Measurements from ENCODE around the gene TTBK1. TPM values are rescaled to one million over a fixed set of nuclear protein-coding genes. Genes with fewer than 3 reads are reported as not detected.

The TTBK1 gene
- total and polyA plus RNA-seq, 2 donors (not counting 1 experiment from before 2014, with no cell fraction given) = 0.07 TPM; not detected in 1

GRCh38 chr6:43254138-43254817 is 11.0 kb downstream of the TTBK1 start:
- no peaks in the 10 kb centered on the region for H3K9me3 Mint-ChIP-seq (ENCODE audit: insufficient read depth)
- CTCF ChIA-PET = interaction anchor here (1.2 to 2.1 kb wide), 2 partner anchors 9 to 103 kb away, joined by 3 to 6 read pairs; no protein-coding TSS in a partner anchor
- WGBS (ENCODE audit: insufficient coverage) = 94% methylated on average over 14 of the region's 15 CpGs
- H3K79me2 ChIP-seq (ENCODE audit: control insufficient read depth, insufficient read depth, low read length) = no peaks in the 10 kb centered on the region
- H3K4me3 ChIP-seq (ENCODE audit: control extremely low read depth in 1 of 5, extremely low read depth in 1 of 5, insufficient read depth in 1 of 5, low read depth in 2 of 5, low read length in 4 of 5) = no peak overlapping the region
- H3K9ac ChIP-seq (ENCODE audit: low read length) = no peak overlapping the region
- no peak overlapping the region for H3K4me2 ChIP-seq (replicated peaks; ENCODE audit: low read depth, low read length, poor library complexity, severe bottlenecking)
- DNase-seq (no peak), ATAC-seq (ENCODE audit: low read depth) (no peak)
- H4K20me1 ChIP-seq (ENCODE audit: control insufficient read depth, insufficient read depth, low read length, poor library complexity, severe bottlenecking) = no peaks in the 10 kb centered on the region
- peaks cover 6% of the 10 kb centered on the region for H3K4me1 Mint-ChIP-seq
- no peak overlapping the region for H3K27ac Mint-ChIP-seq
- H3K27ac ChIP-seq (ENCODE audit: low read length in 2 of 2) = no peak overlapping the region
- peaks cover 0 to 49% (median 14%) of the 10 kb centered on the region in 4 experiments for H3K27me3 ChIP-seq (replicated peaks in 1 of 4; ENCODE audit: control extremely low read depth in 1 of 4, control insufficient read depth in 3 of 4, insufficient read depth in 4 of 4, low read length in 3 of 4)
- intact Hi-C loops (cut with micrococcal nuclease) = no loop called here
- POLR2A ChIA-PET = no interaction called here
- TF ChIP-seq EZH2 (IDR thresholded peaks at IDR 0.05; ENCODE audit: borderline replicate concordance, insufficient read depth, low read depth, low read length, poor library complexity, severe bottlenecking) = no peak
- TF ChIP-seq CTCF (IDR thresholded peaks at IDR 0.05) = no peak
- no peak overlapping the region for H3K4me3 Mint-ChIP-seq
- peaks cover 0 to 7% (median 0%) of the 10 kb centered on the region in 3 donors for H3K9me3 ChIP-seq (ENCODE audit: control extremely low read depth in 1 of 3, control insufficient read depth in 2 of 3, insufficient read depth in 1 of 3, low read length in 2 of 3)
- H3K27me3 Mint-ChIP-seq = peaks cover 45% of the 10 kb centered on the region
- no peaks in the 10 kb centered on the region for H3K36me3 ChIP-seq (replicated peaks in 1 of 2; ENCODE audit: control extremely low read depth in 1 of 2, control insufficient read depth in 1 of 2, extremely low read depth in 1 of 2, insufficient read depth in 2 of 2, low read length in 1 of 2)
- no peaks in the 10 kb centered on the region for H3K4me1 ChIP-seq (ENCODE audit: control insufficient read depth in 2 of 2, insufficient read depth in 2 of 2, low read length in 2 of 2)
- H2AFZ ChIP-seq (ENCODE audit: insufficient read depth, low read depth, low read length, poor library complexity, severe bottlenecking) = no peak overlapping the region

- Histone ChIP-seq H3K4me1 (ENCODE audit: control insufficient read depth in 2 of 2, insufficient read depth in 2 of 2, low read length in 2 of 2) (no peaks in the 10 kb centered on the region), H3K9ac (ENCODE audit: low read length) (no peak overlapping the region), H3K79me2 (ENCODE audit: control insufficient read depth, insufficient read depth, low read length) (no peaks in the 10 kb centered on the region), H3K36me3 (replicated peaks in 1 of 2; ENCODE audit: control extremely low read depth in 1 of 2, control insufficient read depth in 1 of 2, extremely low read depth in 1 of 2, insufficient read depth in 2 of 2, low read length in 1 of 2) (no peaks in the 10 kb centered on the region), H3K27me3 (replicated peaks in 1 of 4; ENCODE audit: control extremely low read depth in 1 of 4, control insufficient read depth in 3 of 4, insufficient read depth in 4 of 4, low read length in 3 of 4) (peaks cover 0 to 49% (median 14%) of the 10 kb centered on the region in 4 experiments), H2AFZ (ENCODE audit: insufficient read depth, low read depth, low read length, poor library complexity, severe bottlenecking) (no peak overlapping the region), H3K4me2 (replicated peaks; ENCODE audit: low read depth, low read length, poor library complexity, severe bottlenecking) (no peak overlapping the region), H4K20me1 (ENCODE audit: control insufficient read depth, insufficient read depth, low read length, poor library complexity, severe bottlenecking) (no peaks in the 10 kb centered on the region), H3K9me3 (ENCODE audit: control extremely low read depth in 1 of 3, control insufficient read depth in 2 of 3, insufficient read depth in 1 of 3, low read length in 2 of 3) (peaks cover 0 to 7% (median 0%) of the 10 kb centered on the region in 3 donors), H3K4me3 (ENCODE audit: control extremely low read depth in 1 of 5, extremely low read depth in 1 of 5, insufficient read depth in 1 of 5, low read depth in 2 of 5, low read length in 4 of 5) (no peak overlapping the region), H3K27ac (ENCODE audit: low read length in 2 of 2) (no peak overlapping the region)
- ChIA-PET POLR2A (no interaction called here), CTCF (interaction anchor here (1.2 kb wide), 1 partner anchor 8 kb away, joined by 3 read pairs; no protein-coding TSS in a partner anchor)
- DNase-seq (no peak), ATAC-seq (ENCODE audit: low read depth) (no peak)
- Mint-ChIP-seq H3K4me1 (peaks cover 6% of the 10 kb centered on the region), H3K27ac (no peak overlapping the region), H3K4me3 (no peak overlapping the region), H3K27me3 (peaks cover 45% of the 10 kb centered on the region), H3K9me3 (ENCODE audit: insufficient read depth) (no peaks in the 10 kb centered on the region)
- TF ChIP-seq CTCF (IDR thresholded peaks at IDR 0.05) = no peak
- no peak for TF ChIP-seq EZH2 (IDR thresholded peaks at IDR 0.05; ENCODE audit: borderline replicate concordance, insufficient read depth, low read depth, low read length, poor library complexity, severe bottlenecking)
- WGBS (ENCODE audit: insufficient coverage) = 90% methylated on average over 4 of the region's 11 CpGs
- intact Hi-C loops (cut with micrococcal nuclease) = no loop called here
These were observed 11.6 kb downstream of the TTBK1 start for GRCh38 chr6:43254846-43255245.

Data from B cell (primary cell).